HepG2 (cell line): Measurements from ENCODE around the gene PALM3. TPM values are rescaled to one million over a fixed set of nuclear protein-coding genes. Genes with fewer than 3 reads are reported as not detected.

ENCODE experiments used
- ATAC-seq: fragments of 200-7000 bp; cut with Tn5 transposase; 3 replicates; pipeline ENCODE4 v1.9.1; 2020; ENCODE audit warnings: mild to moderate bottlenecking, moderate library complexity
- BruUV-seq: library from RNA; stranded (reverse); fragments of 400-500 nt; replicated peaks from 2 replicates; lab custom pipeline; 2021; lab: Mats Ljungman, UMichigan
- CTCF ChIA-PET: fragments of 300-600 bp; formaldehyde crosslinking; extraction: SDS; loops from one replicate; lab custom pipeline; 2021; ENCODE audit warnings: low total read pairs, inconsistent platforms, low intra/inter-chr PET ratio; lab: Yijun Ruan, JAX
- POLR2A ChIA-PET: fragments of 350-600 bp; sonication (Branson Sonifier 250); formaldehyde crosslinking; loops from one replicate; lab custom pipeline; 2020; ENCODE audit warnings: antibody characterized with exemption, inconsistent platforms; lab: Yijun Ruan, JAX
- DNase-seq: peaks from one replicate; pipeline ENCODE4 v3.0.0-alpha.2; 2015; ENCODE audit warnings: low spot score
- FAIRE-seq: peaks from 3 replicates; lab custom pipeline; 2011; peaks lifted over from hg19 to GRCh38; lab: Jason Lieb, UNC
- H2AFZ ChIP-seq: one replicate; pipeline ENCODE4 v1.6.1; 2011; ENCODE audit warnings: low read length, inconsistent platforms
- H3K27ac ChIP-seq: fragments of 300-600 bp; 3 replicates; pipeline ENCODE4 v1.8.0; 2011; ENCODE audit warnings: mixed run types, mild to moderate bottlenecking, mixed read lengths, low read length, inconsistent platforms; ENCODE audit not compliant: insufficient read depth; ENCODE audit errors: extremely low read length
- H3K27me3 ChIP-seq, 2 experiments: fragments of 200-600 bp in 1 of 2; 2 replicates in 1 of 2; 3 replicates in 1 of 2; pipeline versions ENCODE4 v1.6.0 to v1.8.0; 2011; ENCODE audit warnings: low read length in 2 of 2, mild to moderate bottlenecking in 2 of 2, moderate library complexity in 2 of 2, inconsistent platforms in 1 of 2; ENCODE audit not compliant: insufficient read depth in 2 of 2, control insufficient read depth in 1 of 2
- H3K36me3 ChIP-seq, 2 experiments: fragments of 200-600 bp in 1 of 2; replicated peaks in 1 of 2; 2 replicates in 1 of 2; 3 replicates in 1 of 2; pipeline versions ENCODE4 v1.5.1 to v1.8.0; 2011; ENCODE audit warnings: low read length in 2 of 2, inconsistent platforms in 1 of 2; ENCODE audit not compliant: insufficient read depth in 2 of 2, control insufficient read depth in 1 of 2
- H3K4me1 ChIP-seq: 2 replicates; pipeline ENCODE4 v1.5.1; 2012; ENCODE audit warnings: low read length, inconsistent platforms; ENCODE audit not compliant: insufficient read depth
- H3K4me2 ChIP-seq: 2 replicates; pipeline ENCODE4 v1.6.0; 2011; ENCODE audit warnings: low read depth, low read length, inconsistent platforms
- H3K4me3 ChIP-seq, 3 experiments: fragments of 200-600 bp in 1 of 3; sonication (generic), shearing (Covaris generic) in 1 of 3; replicated peaks in 1 of 3; 2 replicates each; pipeline ENCODE4 v1.5.1; 2011 to 2016; ENCODE audit warnings: low read length in 3 of 3, inconsistent platforms in 2 of 3, low read depth in 2 of 3, mild to moderate bottlenecking in 2 of 3, control low read depth in 1 of 3, mixed read lengths in 1 of 3; ENCODE audit not compliant: insufficient read depth in 1 of 3
- H3K79me2 ChIP-seq: one replicate; pipeline ENCODE4 v1.6.1; 2011; ENCODE audit warnings: low read length, inconsistent platforms; ENCODE audit not compliant: insufficient read depth
- H3K9ac ChIP-seq: 2 replicates; pipeline ENCODE4 v1.6.0; 2011; ENCODE audit warnings: mild to moderate bottlenecking, low read depth, low read length, inconsistent platforms; ENCODE audit not compliant: insufficient read depth
- H3K9me3 ChIP-seq: 2 replicates; pipeline ENCODE4 v1.5.1; 2012; ENCODE audit warnings: mild to moderate bottlenecking, low read length
- H4K20me1 ChIP-seq: 2 replicates; pipeline ENCODE4 v1.6.0; 2011; ENCODE audit warnings: inconsistent platforms, mild to moderate bottlenecking, low read length, moderate library complexity; ENCODE audit not compliant: insufficient read depth
- GTF3A ChIP-seq: sonication (generic); formaldehyde crosslinking; conservative IDR thresholded peaks from 2 replicates; pipeline ENCODE4 v1.4.0; 2020; ENCODE audit warnings: mild to moderate bottlenecking, missing genetic modification reagents
- JUNB ChIP-seq: sonication (generic); formaldehyde crosslinking; IDR thresholded peaks from 2 replicates; pipeline ENCODE4 v1.8.0; 2022; ENCODE audit warnings: missing genetic modification reagents, mild to moderate bottlenecking, borderline replicate concordance
- KLF9 ChIP-seq: IDR thresholded peaks from 2 replicates; pipeline ENCODE4 v1.6.1; 2016; ENCODE audit warnings: low read depth
- MED8 ChIP-seq: sonication (generic); formaldehyde crosslinking; IDR thresholded peaks from 2 replicates; pipeline ENCODE4 v1.8.1; 2023; ENCODE audit warnings: mild to moderate bottlenecking, missing genetic modification reagents; ENCODE audit not compliant: insufficient replicate concordance
- MYNN ChIP-seq: sonication (generic); formaldehyde crosslinking; IDR thresholded peaks from 2 replicates; pipeline ENCODE4 v1.4.0; 2020; ENCODE audit warnings: mild to moderate bottlenecking, low read depth, missing genetic modification reagents
- PCBP2 ChIP-seq: fragments of 200-400 bp; formaldehyde crosslinking; optimal IDR thresholded peaks from 2 replicates; pipeline ENCODE3; 2018; ENCODE audit warnings: low read length, low read depth; ENCODE audit not compliant: poor library complexity, severe bottlenecking
- PHF21A ChIP-seq: sonication (generic); formaldehyde crosslinking; IDR thresholded peaks from 2 replicates; pipeline ENCODE4 v1.5.0; 2020; ENCODE audit warnings: mild to moderate bottlenecking, missing genetic modification reagents
- SPEN ChIP-seq: sonication (generic); formaldehyde crosslinking; IDR thresholded peaks from 2 replicates; pipeline ENCODE4 v1.5.1; 2020; ENCODE audit warnings: low read depth, mild to moderate bottlenecking, missing genetic modification reagents
- TBP ChIP-seq: sonication (generic); formaldehyde crosslinking; IDR thresholded peaks from 2 replicates; pipeline ENCODE4 v1.5.0; 2020; ENCODE audit warnings: missing genetic modification reagents
- ZFX ChIP-seq: sonication (generic); formaldehyde crosslinking; IDR thresholded peaks from 2 replicates; pipeline ENCODE4 v1.4.0; 2020; ENCODE audit warnings: mild to moderate bottlenecking, low read depth, missing genetic modification reagents, moderate library complexity
- ZNF180 ChIP-seq: sonication (generic); formaldehyde crosslinking; IDR thresholded peaks from 2 replicates; pipeline ENCODE4 v1.4.0; 2020; ENCODE audit warnings: low read depth, missing genetic modification reagents, borderline replicate concordance
- ZNF24 ChIP-seq: fragments of 450-650 bp; IDR thresholded peaks from 2 replicates; pipeline ENCODE4 v1.6.1; 2017; ENCODE audit warnings: antibody characterized with exemption, mild to moderate bottlenecking
- ZNF292 ChIP-seq: sonication (generic); formaldehyde crosslinking; IDR thresholded peaks from 2 replicates; pipeline ENCODE4 v1.8.1; 2022; ENCODE audit warnings: mild to moderate bottlenecking, low read depth, missing genetic modification reagents, borderline replicate concordance
- ZNF674 ChIP-seq: sonication (generic); formaldehyde crosslinking; IDR thresholded peaks from 2 replicates; pipeline ENCODE4 v1.5.0; 2020; ENCODE audit warnings: low read depth, mild to moderate bottlenecking, missing genetic modification reagents
- WGBS: methylation state at CpG from one replicate; pipeline ENCODE4 v1.1.6; 2017; ENCODE audit warnings: low lambda C conversion rate; 5-methylcytosine and 5-hydroxymethylcytosine counted together
- in situ Hi-C: cut with HindIII; loops from 2 replicates; pipeline ENCODE4 v1.10.0; 2017; ENCODE audit warnings: low pct_unique_long_range_greater_than_20kb; ENCODE audit not compliant: extremely low pct_ligation_motif_present
- intact Hi-C: fragments of 100-400 bp; cut with micrococcal nuclease; formaldehyde crosslinking; loops from one replicate; pipeline ENCODE4 v1.10.0; 2022; ENCODE audit not compliant: unreplicated experiment
- polyA plus RNA-seq, 8 experiments: library from polyadenylated mRNA; depleted of rRNA in 3 of 8; stranded (reverse) in 7 of 8; unstranded in 1 of 8; fragments of >200 nt; fragmentation: Illumina TruSeq in 4 of 8; extraction: Trizol in 4 of 8; gene quantifications; 2 replicates each; pipeline versions ENCODE4 v1.2.1 to v1.2.3, GENCODE V29; 2011 to 2016; ENCODE audit warnings: low read depth in 4 of 8, missing spikeins in 1 of 8, mixed read lengths in 1 of 8; ENCODE audit not compliant: insufficient read depth in 1 of 8
- total RNA-seq, 5 experiments: library from RNA; depleted of rRNA; stranded (reverse); fragments of >200 nt; fragmentation: Illumina TruSeq; extraction: Trizol; gene quantifications; 2 replicates each; pipeline ENCODE4 v1.2.3, GENCODE V29; 2016; ENCODE audit warnings: low read depth in 1 of 5
- TF ChIP-seq, protein P1 (sequence below): sonication (generic); formaldehyde crosslinking; IDR thresholded peaks from 2 replicates; pipeline ENCODE4 v1.9.0; 2021; ENCODE audit warnings: missing genetic modification reagents, borderline replicate concordance
- TF ChIP-seq, protein P2 (sequence below): sonication (generic); formaldehyde crosslinking; IDR thresholded peaks from 2 replicates; pipeline ENCODE4 v1.5.0; 2020; ENCODE audit warnings: mild to moderate bottlenecking, missing genetic modification reagents

PALM3 gene
- total and polyA plus RNA-seq, 2 of the 13 experiments (the other 11 are each of a cell fraction or from before 2014, with no cell fraction given): 0.79 to 2.4 TPM

- TF ChIP-seq ZNF180 (CRISPR knock-in tag) (no peak), PHF21A (peak; percentile 88), ZNF292 (CRISPR knock-in tag) (peak; percentile 58; the same call in 1 of the 2 replicates), MYNN (no peak), ZFX (peak; percentile 56), KLF9 (CRISPR knock-in tag) (no peak)
- TF ChIP-seq, protein P1, sequence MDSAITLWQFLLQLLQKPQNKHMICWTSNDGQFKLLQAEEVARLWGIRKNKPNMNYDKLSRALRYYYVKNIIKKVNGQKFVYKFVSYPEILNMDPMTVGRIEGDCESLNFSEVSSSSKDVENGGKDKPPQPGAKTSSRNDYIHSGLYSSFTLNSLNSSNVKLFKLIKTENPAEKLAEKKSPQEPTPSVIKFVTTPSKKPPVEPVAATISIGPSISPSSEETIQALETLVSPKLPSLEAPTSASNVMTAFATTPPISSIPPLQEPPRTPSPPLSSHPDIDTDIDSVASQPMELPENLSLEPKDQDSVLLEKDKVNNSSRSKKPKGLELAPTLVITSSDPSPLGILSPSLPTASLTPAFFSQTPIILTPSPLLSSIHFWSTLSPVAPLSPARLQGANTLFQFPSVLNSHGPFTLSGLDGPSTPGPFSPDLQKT (CRISPR knock-in tag): no peak
- TF ChIP-seq, all 625 proteins: peak for 96
Observed at GRCh38 chr19:14023404-14024235, 38.3 kb downstream of the PALM3 start (continued).

GRCh38 chr19:14022469-14022868 lies 39.4 kb downstream of the PALM3 start:
- Histone ChIP-seq H3K36me3 (no peaks in the 10 kb centered on the region), H3K4me2 (0 out of 2 replicates have a peak overlapping the region, but pooled peaks have one; percentile 4), H3K27me3 (no peaks in the 10 kb centered on the region; a peak in 2 of 5 replicates), H3K4me1 (peaks cover 46% of the 10 kb centered on the region)
- DNase-seq (no peak), ATAC-seq (no peak)
- BruUV-seq: no TSS peak
- WGBS: 30% methylated on average over 4 of the region's 4 CpGs
- no peak for TF ChIP-seq ZNF24
- no peak for TF ChIP-seq SPEN
- TF ChIP-seq TBP (CRISPR knock-in tag): no peak
- TF ChIP-seq, protein P2, sequence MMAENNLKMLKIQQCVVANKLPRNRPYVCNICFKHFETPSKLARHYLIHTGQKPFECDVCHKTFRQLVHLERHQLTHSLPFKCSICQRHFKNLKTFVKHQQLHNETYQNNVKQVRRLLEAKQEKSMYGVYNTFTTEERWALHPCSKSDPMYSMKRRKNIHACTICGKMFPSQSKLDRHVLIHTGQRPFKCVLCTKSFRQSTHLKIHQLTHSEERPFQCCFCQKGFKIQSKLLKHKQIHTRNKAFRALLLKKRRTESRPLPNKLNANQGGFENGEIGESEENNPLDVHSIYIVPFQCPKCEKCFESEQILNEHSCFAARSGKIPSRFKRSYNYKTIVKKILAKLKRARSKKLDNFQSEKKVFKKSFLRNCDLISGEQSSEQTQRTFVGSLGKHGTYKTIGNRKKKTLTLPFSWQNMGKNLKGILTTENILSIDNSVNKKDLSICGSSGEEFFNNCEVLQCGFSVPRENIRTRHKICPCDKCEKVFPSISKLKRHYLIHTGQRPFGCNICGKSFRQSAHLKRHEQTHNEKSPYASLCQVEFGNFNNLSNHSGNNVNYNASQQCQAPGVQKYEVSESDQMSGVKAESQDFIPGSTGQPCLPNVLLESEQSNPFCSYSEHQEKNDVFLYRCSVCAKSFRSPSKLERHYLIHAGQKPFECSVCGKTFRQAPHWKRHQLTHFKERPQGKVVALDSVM: peak; percentile 73
- TF ChIP-seq GTF3A: no peak
- TF ChIP-seq ZNF674: no peak
- TF ChIP-seq JUNB (CRISPR knock-in tag): no peak
- no peak for TF ChIP-seq MED8 (CRISPR knock-in tag)
- no peak for TF ChIP-seq PCBP2
- TF ChIP-seq, all 625 proteins: peak for 1
- Histone ChIP-seq H2AFZ (peak overlapping the region; percentile 58), H3K79me2 (no peaks in the 10 kb centered on the region), H3K4me3 (no peak overlapping the region), H3K27ac (no peak overlapping the region), H3K9ac (no peak overlapping the region), H3K9me3 (no peaks in the 10 kb centered on the region), H4K20me1 (no peaks in the 10 kb centered on the region)
- ChIA-PET POLR2A (no interaction called here), CTCF (no interaction called here)
- intact Hi-C loops: loop anchor here (2.0 kb wide), 1 partner anchor 116 kb away; the partner anchor contains the start of genes BRME1 and CC2D1A
- FAIRE-seq: no peak
- in situ Hi-C loops: no loop called here
